ENCODE data around the gene SLC9B2. TPM values are rescaled to one million over a fixed set of nuclear protein-coding genes. Genes with fewer than 3 reads are reported as not detected.

The SLC9B2 gene
- 10 to 100 TPM in 2 of 4 donors, 1 to 10 TPM in 1, under 1 TPM in 1; 0.96 to 20.6 (median 7.1) TPM for total RNA-seq

GRCh38 chr4:103076747-103077347, at the start of gene SLC9B2:
SLC9B2 (minus strand) TSS chr4:103076761; CDS start chr4:103067550, 9,211 bp downstream.
- intact Hi-C loops (cut with DNase I; ENCODE audit: low total_unique reads) (loop anchor here (10.0 kb wide), 1 partner anchor 572 kb away; the partner anchor contains the start of gene NFKB1), in situ Hi-C loops (cut with MboI; ENCODE audit: low pct_ligation_motif_present in 1 of 4, low pct_unique_long_range_greater_than_20kb in 1 of 4, low sequenced_read_pairs in 3 of 4) (no loop called here)
- no peak for DNase-seq
- TF ChIP-seq POLR2A (IDR thresholded peaks at IDR 0.05) = no peak
- WGBS, 2 donors (ENCODE audit: low coverage in 1 of 2) = 21 to 55% methylated on average over 8 to 21 of the region's 21 CpGs
- H3K4me3 ChIP-seq = peak within 1 kb of the TSS; percentile 47 to 67 (median 62)
- no peaks in the 10 kb centered on the region for H3K9me3 ChIP-seq
- peak within 1 kb of the TSS; percentile 75 to 86 (median 85) for H3K27ac ChIP-seq
- no peaks in the 10 kb centered on the region for H3K27me3 ChIP-seq
- H3K36me3 ChIP-seq = peaks cover 0 to 1% (median 0%) of the 10 kb centered on the region in 4 donors
- peaks cover 0 to 21% (median 9%) of the 10 kb centered on the region in 4 donors for H3K4me1 ChIP-seq

GRCh38 chr4:103126126-103126525, 49.6 kb upstream of the SLC9B2 start:
- Histone ChIP-seq H3K36me3 (no peaks in the 10 kb centered on the region), H3K4me3 (no peak overlapping the region), H3K4me1 (no peaks in the 10 kb centered on the region), H3K27ac (no peak overlapping the region), H3K9me3 (peaks cover 2 to 8% of the 10 kb centered on the region in 2 donors), H3K27me3 (no peaks in the 10 kb centered on the region)
- WGBS, 2 donors (ENCODE audit: low coverage in 1 of 2) = 50 to 95% methylated on average over 1 to 3 of the region's 3 CpGs
- intact Hi-C loops (cut with DNase I; ENCODE audit: low total_unique reads) (no loop called here), in situ Hi-C loops (cut with MboI; ENCODE audit: low pct_ligation_motif_present in 1 of 4, low pct_unique_long_range_greater_than_20kb in 1 of 4, low sequenced_read_pairs in 3 of 4) (no loop called here)
- DNase-seq = no peak
- TF ChIP-seq POLR2AphosphoS5 (IDR thresholded peaks at IDR 0.05) = no peak
- TF ChIP-seq EP300 (IDR thresholded peaks at IDR 0.05; ENCODE audit: low read depth) = no peak
- no peak for TF ChIP-seq CTCF (IDR thresholded peaks at IDR 0.05)
- no peak for TF ChIP-seq POLR2A (IDR thresholded peaks at IDR 0.05)

DNA sequence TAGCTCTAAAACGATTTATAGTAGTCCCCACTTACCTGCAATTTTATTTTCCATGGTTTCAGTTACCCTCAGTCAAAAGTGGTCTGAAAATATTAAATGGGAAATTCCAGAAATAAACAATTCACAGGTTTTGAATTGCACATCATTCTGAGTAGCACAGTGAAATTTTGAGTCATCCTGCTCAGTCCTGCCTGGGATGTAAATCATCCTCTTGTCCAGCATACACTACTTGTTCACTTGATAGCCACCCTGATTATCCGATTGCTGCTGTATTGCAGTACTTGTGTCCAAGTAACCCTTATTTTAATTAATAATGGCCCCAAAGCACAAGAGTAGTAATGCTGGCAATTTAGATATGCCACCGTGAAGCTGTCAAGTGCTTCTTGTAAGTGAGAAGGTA, 46.6 kb upstream of the SLC9B2 start:
- Histone ChIP-seq H3K4me3 (no peak overlapping the region), H3K4me1 (no peaks in the 10 kb centered on the region), H3K9me3 (no peaks in the 10 kb centered on the region), H3K27ac (no peak overlapping the region), H3K27me3 (no peaks in the 10 kb centered on the region), H3K36me3 (no peaks in the 10 kb centered on the region)
- intact Hi-C loops (cut with DNase I; ENCODE audit: low total_unique reads) = no loop called here
- DNase-seq = no peak
- WGBS, 2 donors (ENCODE audit: low coverage in 1 of 2) = 72 to 91% methylated on average over 3 of the region's 3 CpGs
- TF ChIP-seq EP300 (IDR thresholded peaks at IDR 0.05; ENCODE audit: low read depth) (no peak), CTCF (IDR thresholded peaks at IDR 0.05) (no peak), POLR2AphosphoS5 (IDR thresholded peaks at IDR 0.05) (no peak), POLR2A (IDR thresholded peaks at IDR 0.05) (no peak)
- in situ Hi-C loops (cut with MboI; ENCODE audit: low pct_ligation_motif_present in 1 of 4, low pct_unique_long_range_greater_than_20kb in 1 of 4, low sequenced_read_pairs in 3 of 4) = no loop called here

- H3K27me3 ChIP-seq = no peaks in the 10 kb centered on the region
- in situ Hi-C loops (cut with MboI; ENCODE audit: low pct_ligation_motif_present in 1 of 4, low pct_unique_long_range_greater_than_20kb in 1 of 4, low sequenced_read_pairs in 3 of 4) = no loop called here
Observed at GRCh38 chr4:103118166-103118565, 41.6 kb upstream of the SLC9B2 start.

More at GRCh38 chr4:103118166-103118565, 41.6 kb upstream of the SLC9B2 start:
- Histone ChIP-seq H3K9me3 (no peaks in the 10 kb centered on the region), H3K36me3 (no peaks in the 10 kb centered on the region), H3K27ac (no peak overlapping the region), H3K4me3 (no peak overlapping the region), H3K4me1 (no peaks in the 10 kb centered on the region)
- no peak for DNase-seq
- 78 to 90% methylated on average over 1 of the region's 1 CpG for WGBS, 2 donors (ENCODE audit: low coverage in 1 of 2)
- intact Hi-C loops (cut with DNase I; ENCODE audit: low total_unique reads) = no loop called here
- TF ChIP-seq POLR2A (IDR thresholded peaks at IDR 0.05) = no peak
- TF ChIP-seq EP300 (IDR thresholded peaks at IDR 0.05; ENCODE audit: low read depth) = no peak
- TF ChIP-seq CTCF (IDR thresholded peaks at IDR 0.05) = no peak
- no peak for TF ChIP-seq POLR2AphosphoS5 (IDR thresholded peaks at IDR 0.05)
